ENCODE results near the gene ZNF414. TPM values are rescaled to one million over a fixed set of nuclear protein-coding genes. Genes with fewer than 3 reads are reported as not detected.

The ZNF414 gene
- polyA plus RNA-seq, 4 donors, result 6.5 to 28.2 (median 17.3) TPM

DNA sequence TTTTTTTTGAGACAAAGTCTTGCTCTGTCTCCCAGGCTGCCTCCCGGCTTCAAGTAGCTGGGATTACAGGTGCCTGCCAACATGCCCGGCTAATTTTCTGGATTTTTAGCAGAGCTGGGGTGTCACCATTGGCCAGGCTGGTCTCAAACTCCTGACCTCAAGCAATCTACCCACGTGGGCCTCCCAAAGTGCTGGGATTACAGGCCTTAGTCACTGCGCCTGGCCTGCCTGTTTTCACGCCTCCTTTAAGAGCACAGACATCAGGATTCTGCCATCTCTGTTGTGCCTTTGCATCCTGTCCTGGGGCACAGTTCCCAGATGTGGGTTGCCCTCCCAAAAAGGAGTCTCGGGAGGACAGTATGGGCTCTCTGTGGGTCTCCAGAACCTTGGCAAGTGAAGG lies 9.0 kb downstream of the ZNF414 start:
- FAIRE-seq, result no peak
- peaks cover 0 to 8% (median 0%) of the 10 kb centered on the region in 3 donors for H3K4me1 ChIP-seq (ENCODE audit: control insufficient read depth in 3 of 3, insufficient read depth in 2 of 3, low read depth in 1 of 3, low read length in 2 of 3)
- H3K4me3 ChIP-seq (ENCODE audit: low read depth in 1 of 3, low read length in 3 of 3), result no peak overlapping the region
- no peaks in the 10 kb centered on the region for H3K9me3 ChIP-seq (ENCODE audit: control insufficient read depth in 2 of 2, insufficient read depth in 1 of 2, low read depth in 1 of 2, low read length in 1 of 2)
- DNase-seq, result no peak
- peaks cover 0 to 18% (median 0%) of the 10 kb centered on the region in 3 donors for H3K36me3 ChIP-seq (ENCODE audit: control insufficient read depth in 3 of 3, insufficient read depth in 2 of 3, low read depth in 1 of 3, low read length in 3 of 3)
- WGBS, 3 donors, result 77 to 80% (median 80%) methylated on average over 6 of the region's 6 CpGs
- no peak overlapping the region for H3K27ac ChIP-seq (ENCODE audit: low read depth in 1 of 3, low read length in 2 of 3)
- H3K27me3 ChIP-seq (ENCODE audit: control insufficient read depth in 3 of 3, insufficient read depth in 3 of 3, low read length in 3 of 3), result no peaks in the 10 kb centered on the region

DNA sequence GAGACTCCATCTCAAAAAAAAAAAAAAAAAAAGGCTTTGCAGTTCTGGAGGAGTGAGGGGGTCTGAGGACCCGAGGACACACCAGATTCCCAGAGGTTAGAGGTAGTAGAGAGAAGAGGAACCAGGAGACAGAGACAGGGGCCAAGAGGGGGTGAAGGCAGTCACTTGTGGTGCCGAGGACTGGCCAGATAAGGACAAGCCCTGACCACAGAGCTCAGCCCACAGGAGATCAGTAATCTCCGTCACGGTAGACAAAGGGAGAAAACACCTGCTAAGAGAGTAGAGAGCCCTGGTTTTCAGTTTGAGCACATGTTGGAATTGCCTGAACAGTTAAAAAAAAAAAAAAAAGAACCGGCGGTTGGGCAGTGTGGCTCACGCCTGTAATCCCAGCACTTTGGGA lies 9.8 kb downstream of the ZNF414 start:
- no peaks in the 10 kb centered on the region for H3K9me3 ChIP-seq (ENCODE audit: control insufficient read depth in 2 of 2, insufficient read depth in 1 of 2, low read depth in 1 of 2, low read length in 1 of 2)
- peaks cover 0 to 8% (median 0%) of the 10 kb centered on the region in 3 donors for H3K4me1 ChIP-seq (ENCODE audit: control insufficient read depth in 3 of 3, insufficient read depth in 2 of 3, low read depth in 1 of 3, low read length in 2 of 3)
- H3K4me3 ChIP-seq (ENCODE audit: low read depth in 1 of 3, low read length in 3 of 3), result no peak overlapping the region
- no peak for DNase-seq
- H3K27me3 ChIP-seq (ENCODE audit: control insufficient read depth in 3 of 3, insufficient read depth in 3 of 3, low read length in 3 of 3), result no peaks in the 10 kb centered on the region
- no peak overlapping the region for H3K27ac ChIP-seq (ENCODE audit: low read depth in 1 of 3, low read length in 2 of 3)
- FAIRE-seq, result no peak
- WGBS, 3 donors, result 75 to 83% (median 80%) methylated on average over 7 of the region's 7 CpGs
- peaks cover 0 to 15% (median 0%) of the 10 kb centered on the region in 3 donors for H3K36me3 ChIP-seq (ENCODE audit: control insufficient read depth in 3 of 3, insufficient read depth in 2 of 3, low read depth in 1 of 3, low read length in 3 of 3)

DNA sequence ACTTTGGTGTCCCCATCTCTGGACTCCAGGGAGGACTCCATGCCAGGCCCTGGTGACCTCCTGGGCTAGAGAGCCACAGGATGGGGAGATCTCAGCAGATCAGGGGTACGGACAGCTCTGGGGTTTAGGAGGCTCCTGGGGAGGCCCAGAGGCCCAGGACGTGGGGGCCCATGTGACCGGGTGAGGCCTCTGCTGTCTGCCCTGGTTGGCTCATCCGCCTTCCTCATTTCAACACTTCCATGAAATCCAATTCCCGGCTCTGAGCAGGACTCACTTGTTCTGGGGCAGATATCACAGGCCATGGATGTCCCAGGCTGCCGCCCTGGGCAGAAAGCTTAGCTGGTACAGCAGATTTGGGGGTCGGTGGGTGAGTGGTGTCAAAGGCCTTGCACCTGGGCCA lies 10.5 kb downstream of the ZNF414 start:
- H3K27ac ChIP-seq (ENCODE audit: low read depth in 1 of 3, low read length in 2 of 3), result no peak overlapping the region
- H3K4me3 ChIP-seq (ENCODE audit: low read depth in 1 of 3, low read length in 3 of 3), result no peak overlapping the region
- 87 to 94% (median 89%) methylated on average over 7 of the region's 7 CpGs for WGBS, 3 donors
- peaks cover 0 to 12% (median 0%) of the 10 kb centered on the region in 3 donors for H3K36me3 ChIP-seq (ENCODE audit: control insufficient read depth in 3 of 3, insufficient read depth in 2 of 3, low read depth in 1 of 3, low read length in 3 of 3)
- no peaks in the 10 kb centered on the region for H3K27me3 ChIP-seq (ENCODE audit: control insufficient read depth in 3 of 3, insufficient read depth in 3 of 3, low read length in 3 of 3)
- no peaks in the 10 kb centered on the region for H3K9me3 ChIP-seq (ENCODE audit: control insufficient read depth in 2 of 2, insufficient read depth in 1 of 2, low read depth in 1 of 2, low read length in 1 of 2)
- H3K4me1 ChIP-seq (ENCODE audit: control insufficient read depth in 3 of 3, insufficient read depth in 2 of 3, low read depth in 1 of 3, low read length in 2 of 3), result peaks cover 0 to 8% (median 0%) of the 10 kb centered on the region in 3 donors
- no peak for DNase-seq
- no peak for FAIRE-seq

DNA sequence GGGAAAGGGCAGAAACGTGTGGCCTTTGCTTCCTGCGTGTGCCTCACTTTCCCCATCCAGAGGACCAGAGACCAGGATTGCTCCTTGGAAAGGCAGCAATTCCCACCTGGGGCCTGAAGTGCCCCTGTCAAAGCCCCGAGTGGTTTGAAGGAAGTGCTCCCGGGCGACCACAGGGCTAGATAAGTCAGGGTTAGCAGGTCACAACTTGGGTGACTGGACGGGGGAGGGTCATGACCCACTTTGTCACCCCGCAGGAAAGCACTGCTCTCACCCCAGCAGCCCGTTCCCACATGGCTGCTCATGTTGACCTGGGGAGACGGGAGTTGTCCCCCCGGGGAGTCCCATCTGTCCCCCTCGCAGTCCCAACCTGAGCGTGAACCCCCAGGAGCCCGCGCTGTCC lies 12.0 kb downstream of the ZNF414 start:
- Histone ChIP-seq H3K27me3 (ENCODE audit: control insufficient read depth in 3 of 3, insufficient read depth in 3 of 3, low read length in 3 of 3) (no peaks in the 10 kb centered on the region), H3K27ac (ENCODE audit: low read depth in 1 of 3, low read length in 2 of 3) (no peak overlapping the region), H3K36me3 (ENCODE audit: control insufficient read depth in 3 of 3, insufficient read depth in 2 of 3, low read depth in 1 of 3, low read length in 3 of 3) (peaks cover 0 to 5% (median 0%) of the 10 kb centered on the region in 3 donors), H3K4me1 (ENCODE audit: control insufficient read depth in 3 of 3, insufficient read depth in 2 of 3, low read depth in 1 of 3, low read length in 2 of 3) (peaks cover 0 to 8% (median 0%) of the 10 kb centered on the region in 3 donors), H3K9me3 (ENCODE audit: control insufficient read depth in 2 of 2, insufficient read depth in 1 of 2, low read depth in 1 of 2, low read length in 1 of 2) (no peaks in the 10 kb centered on the region), H3K4me3 (ENCODE audit: low read depth in 1 of 3, low read length in 3 of 3) (no peak overlapping the region)
- FAIRE-seq (no peak), DNase-seq (no peak)
- WGBS, 3 donors, result 71 to 76% (median 74%) methylated on average over 11 to 14 of the region's 14 CpGs

DNA sequence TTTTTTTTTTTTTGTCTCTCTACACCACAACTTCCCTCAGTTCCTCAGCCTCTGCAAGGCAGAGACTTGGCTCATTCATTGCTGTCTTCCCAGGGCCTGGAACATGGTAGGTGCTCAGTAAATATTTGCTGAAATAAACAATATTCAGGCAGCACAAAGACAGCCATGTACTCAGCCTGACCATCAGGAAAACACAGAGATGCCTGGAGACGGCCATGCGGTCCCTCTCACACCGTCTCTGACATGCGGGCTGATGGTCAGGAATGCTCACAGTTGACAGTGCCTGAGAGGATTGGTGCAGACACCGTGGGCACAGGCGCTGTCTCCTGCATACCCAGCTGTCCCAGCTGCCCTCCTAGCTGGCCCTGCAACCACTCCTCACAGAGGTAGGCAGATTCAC lies 12.5 kb downstream of the ZNF414 start:
- H3K9me3 ChIP-seq (ENCODE audit: control insufficient read depth in 2 of 2, insufficient read depth in 1 of 2, low read depth in 1 of 2, low read length in 1 of 2), result no peaks in the 10 kb centered on the region
- H3K27me3 ChIP-seq (ENCODE audit: control insufficient read depth in 3 of 3, insufficient read depth in 3 of 3, low read length in 3 of 3), result no peaks in the 10 kb centered on the region
- FAIRE-seq (no peak), DNase-seq (no peak)
- H3K4me3 ChIP-seq (ENCODE audit: low read depth in 1 of 3, low read length in 3 of 3), result no peak overlapping the region
- WGBS, 3 donors, result 78 to 95% (median 83%) methylated on average over 6 of the region's 6 CpGs
- peaks cover 0 to 7% (median 0%) of the 10 kb centered on the region in 3 donors for H3K4me1 ChIP-seq (ENCODE audit: control insufficient read depth in 3 of 3, insufficient read depth in 2 of 3, low read depth in 1 of 3, low read length in 2 of 3)
- peaks cover 0 to 2% (median 0%) of the 10 kb centered on the region in 3 donors for H3K36me3 ChIP-seq (ENCODE audit: control insufficient read depth in 3 of 3, insufficient read depth in 2 of 3, low read depth in 1 of 3, low read length in 3 of 3)
- no peak overlapping the region for H3K27ac ChIP-seq (ENCODE audit: low read depth in 1 of 3, low read length in 2 of 3)

DNA sequence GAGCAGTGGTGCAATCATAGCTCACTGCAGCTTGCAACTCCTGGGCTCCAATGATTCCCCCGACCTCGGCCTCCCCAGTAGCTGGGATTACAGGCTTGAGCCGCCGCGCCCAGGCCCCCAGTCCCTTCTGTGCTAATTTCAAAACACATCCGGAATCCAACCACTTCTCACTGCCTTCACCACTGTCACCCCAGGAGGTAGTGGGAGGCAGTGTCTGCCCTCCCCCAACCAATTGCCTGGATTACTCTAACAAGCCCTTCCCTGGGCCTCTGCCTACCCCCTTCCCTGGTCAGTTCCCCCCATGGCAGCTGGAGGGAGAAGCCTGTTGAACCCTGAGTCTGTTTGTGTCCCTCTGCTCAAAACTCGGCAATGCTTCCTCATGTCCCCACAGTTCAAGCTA lies 13.8 kb downstream of the ZNF414 start:
- no peak overlapping the region for H3K27ac ChIP-seq (ENCODE audit: low read depth in 1 of 3, low read length in 2 of 3)

DNA sequence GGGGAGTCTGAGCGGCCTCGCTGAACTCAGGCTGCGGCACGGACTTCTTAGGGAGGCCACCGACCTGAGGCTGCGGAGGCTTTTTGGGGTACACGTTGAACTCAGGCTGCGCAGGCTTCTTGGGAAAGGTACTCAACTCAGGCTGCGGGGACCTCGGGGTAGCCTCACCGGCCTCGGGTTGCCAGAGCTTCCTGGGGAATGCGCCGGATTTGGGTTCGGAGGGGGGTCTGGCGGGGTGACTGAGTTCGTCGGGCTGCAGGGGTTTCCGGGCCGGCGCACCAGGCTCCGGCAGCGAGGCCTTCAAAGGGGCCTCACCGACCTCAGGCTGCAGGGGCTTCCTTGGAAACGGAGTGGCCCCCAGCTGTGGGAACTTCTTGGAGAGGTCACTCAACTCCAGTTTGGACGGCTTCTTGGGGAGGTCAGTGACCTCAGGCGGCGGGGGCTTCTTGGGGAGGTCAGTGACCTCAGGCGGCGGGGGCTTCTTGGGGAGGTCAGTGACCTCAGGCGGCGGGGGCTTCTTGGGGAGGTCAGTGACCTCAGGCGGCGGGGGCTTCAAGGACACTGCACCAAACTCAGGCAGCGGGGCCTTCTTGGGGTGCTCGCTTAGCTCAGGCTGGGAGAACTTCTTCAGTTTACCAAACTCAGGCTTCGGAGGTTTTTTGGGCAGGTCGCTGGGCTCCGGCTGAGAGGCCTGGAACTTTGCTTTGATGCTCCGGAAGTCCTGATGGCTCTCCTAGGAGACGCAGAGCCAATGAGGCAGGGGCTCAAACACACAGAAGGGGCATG lies 14.7 kb downstream of the ZNF414 start:
- no peak overlapping the region for H3K4me3 ChIP-seq (ENCODE audit: low read depth in 1 of 3, low read length in 3 of 3)
- H3K36me3 ChIP-seq (ENCODE audit: control insufficient read depth in 3 of 3, insufficient read depth in 2 of 3, low read depth in 1 of 3, low read length in 3 of 3), result peaks cover 0 to 2% (median 0%) of the 10 kb centered on the region in 3 donors
- H3K27me3 ChIP-seq (ENCODE audit: control insufficient read depth in 3 of 3, insufficient read depth in 3 of 3, low read length in 3 of 3), result no peaks in the 10 kb centered on the region
- H3K4me1 ChIP-seq (ENCODE audit: control insufficient read depth in 3 of 3, insufficient read depth in 2 of 3, low read depth in 1 of 3, low read length in 2 of 3), result no peaks in the 10 kb centered on the region
- no peak overlapping the region for H3K27ac ChIP-seq (ENCODE audit: low read depth in 1 of 3, low read length in 2 of 3)
- no peak for FAIRE-seq
- H3K9me3 ChIP-seq (ENCODE audit: control insufficient read depth in 2 of 2, insufficient read depth in 1 of 2, low read depth in 1 of 2, low read length in 1 of 2), result no peaks in the 10 kb centered on the region
- DNase-seq, result no peak
- 86 to 93% (median 92%) methylated on average over 40 to 41 of the region's 41 CpGs for whole genome bisulfite sequencing, 3 donors

More for the DNA sequence above, 13.8 kb downstream of the ZNF414 start:
- H3K27me3 ChIP-seq (ENCODE audit: control insufficient read depth in 3 of 3, insufficient read depth in 3 of 3, low read length in 3 of 3), result no peaks in the 10 kb centered on the region
- H3K4me1 ChIP-seq (ENCODE audit: control insufficient read depth in 3 of 3, insufficient read depth in 2 of 3, low read depth in 1 of 3, low read length in 2 of 3), result no peaks in the 10 kb centered on the region
- no peaks in the 10 kb centered on the region for H3K9me3 ChIP-seq (ENCODE audit: control insufficient read depth in 2 of 2, insufficient read depth in 1 of 2, low read depth in 1 of 2, low read length in 1 of 2)
- FAIRE-seq, result no peak
- WGBS, 3 donors, result 56 to 74% (median 67%) methylated on average over 7 of the region's 7 CpGs
- peaks cover 0 to 2% (median 0%) of the 10 kb centered on the region in 3 donors for H3K36me3 ChIP-seq (ENCODE audit: control insufficient read depth in 3 of 3, insufficient read depth in 2 of 3, low read depth in 1 of 3, low read length in 3 of 3)
- no peak overlapping the region for H3K4me3 ChIP-seq (ENCODE audit: low read depth in 1 of 3, low read length in 3 of 3)
- DNase-seq, result no peak

DNA sequence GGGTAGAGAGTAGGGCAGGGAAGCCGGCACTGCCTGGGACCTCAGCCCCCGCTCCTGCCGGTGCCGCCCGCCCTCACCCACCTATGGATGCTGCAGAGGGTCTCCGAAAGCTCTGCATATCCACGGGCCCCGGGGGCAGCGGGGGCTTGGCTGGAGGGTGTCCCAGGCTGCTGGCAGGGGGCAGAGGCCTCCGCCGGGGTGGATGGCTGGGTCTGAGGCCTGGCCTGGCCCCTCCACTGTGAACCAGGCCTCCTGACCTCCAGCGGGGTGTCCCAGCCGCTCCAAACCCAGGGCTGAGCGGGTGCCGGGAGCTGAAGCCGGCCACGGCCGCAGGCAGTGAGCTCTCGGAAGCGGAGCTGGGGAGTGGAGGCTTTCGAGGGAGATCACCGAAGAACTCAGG lies 15.7 kb downstream of the ZNF414 start:
- FAIRE-seq, result no peak
- WGBS, 3 donors, result 86 to 94% (median 94%) methylated on average over 21 to 22 of the region's 22 CpGs
- no peak overlapping the region for H3K27ac ChIP-seq (ENCODE audit: low read depth in 1 of 3, low read length in 2 of 3)
- no peaks in the 10 kb centered on the region for H3K27me3 ChIP-seq (ENCODE audit: control insufficient read depth in 3 of 3, insufficient read depth in 3 of 3, low read length in 3 of 3)
- no peak overlapping the region for H3K4me3 ChIP-seq (ENCODE audit: low read depth in 1 of 3, low read length in 3 of 3)
- H3K9me3 ChIP-seq (ENCODE audit: control insufficient read depth in 2 of 2, insufficient read depth in 1 of 2, low read depth in 1 of 2, low read length in 1 of 2), result no peaks in the 10 kb centered on the region
- H3K36me3 ChIP-seq (ENCODE audit: control insufficient read depth in 3 of 3, insufficient read depth in 2 of 3, low read depth in 1 of 3, low read length in 3 of 3), result peaks cover 0 to 3% (median 0%) of the 10 kb centered on the region in 3 donors
- H3K4me1 ChIP-seq (ENCODE audit: control insufficient read depth in 3 of 3, insufficient read depth in 2 of 3, low read depth in 1 of 3, low read length in 2 of 3), result no peaks in the 10 kb centered on the region
- no peak for DNase-seq

Data from small intestine (tissue), 7 donors.